GM23338 (cell line): ENCODE results near the gene PCSK1. TPM values are rescaled to one million over a fixed set of nuclear protein-coding genes. Genes with fewer than 3 reads are reported as not detected.
A peak's percentile ranks its signal among the peaks of the same experiment; 100 is the strongest.

Source experiments
- ATAC-seq: fragments of 200-7000 bp; cut with Tn5 transposase; 3 replicates; pipeline ENCODE4 v1.9.1; 2020
- DNase-seq: peaks from one replicate; pipeline ENCODE4 v3.0.0-alpha.2; 2015; ENCODE audit warnings: low spot score
- H2AFZ ChIP-seq: fragments of 200-600 bp; sonication (generic); 2 replicates; pipeline ENCODE4 v1.8.0; 2016; ENCODE audit warnings: antibody characterized with exemption, mild to moderate bottlenecking, moderate library complexity
- H3F3A ChIP-seq: fragments of 200-600 bp; sonication (generic); replicated peaks from 2 replicates; pipeline ENCODE4 v1.8.0; 2017; ENCODE audit warnings: antibody characterized with exemption, mixed run types, low read depth
- H3K27ac ChIP-seq: fragments of 200-600 bp; sonication (generic); 2 replicates; pipeline ENCODE4 v1.6.1; 2016; ENCODE audit warnings: low read depth
- H3K27me3 ChIP-seq: fragments of 200-600 bp; sonication (generic); 2 replicates; pipeline ENCODE4 v1.8.0; 2016; ENCODE audit warnings: mild to moderate bottlenecking, mixed run types, moderate library complexity; ENCODE audit not compliant: insufficient read depth
- H3K36me3 ChIP-seq: fragments of 200-600 bp; sonication (generic); 2 replicates; pipeline ENCODE4 v1.8.0; 2016; ENCODE audit warnings: mild to moderate bottlenecking; ENCODE audit not compliant: insufficient read depth
- H3K4me1 ChIP-seq: fragments of 200-600 bp; sonication (generic); 2 replicates; pipeline ENCODE4 v1.8.0; 2016; ENCODE audit warnings: mild to moderate bottlenecking, moderate library complexity; ENCODE audit not compliant: insufficient read depth
- H3K4me2 ChIP-seq: fragments of 200-600 bp; sonication (generic); 2 replicates; pipeline ENCODE4 v1.7.1; 2017; ENCODE audit warnings: mixed run types
- H3K4me3 ChIP-seq: fragments of 200-600 bp; sonication (generic); 2 replicates; pipeline ENCODE4 v1.6.1; 2016; ENCODE audit warnings: mixed run types
- H3K79me2 ChIP-seq: fragments of 200-600 bp; sonication (generic); replicated peaks from 2 replicates; pipeline ENCODE4 v1.8.0; 2017; ENCODE audit warnings: mild to moderate bottlenecking; ENCODE audit not compliant: insufficient read depth
- H3K9me2 ChIP-seq: fragments of 200-600 bp; sonication (generic); 2 replicates; pipeline ENCODE4 v1.8.0; 2017; ENCODE audit not compliant: insufficient read depth
- H4K20me1 ChIP-seq: fragments of 200-600 bp; sonication (generic); replicated peaks from 2 replicates; pipeline ENCODE4 v1.8.0; 2017; ENCODE audit warnings: mild to moderate bottlenecking; ENCODE audit not compliant: insufficient read depth
- H3K27ac Mint-ChIP-seq: 2 replicates; pipeline ENCODE4 v1.8.0; 2020; ENCODE audit warnings: inconsistent platforms, mild to moderate bottlenecking, moderate library complexity, mixed read lengths
- H3K27me3 Mint-ChIP-seq: 3 replicates; pipeline ENCODE4 v1.8.0; 2022; ENCODE audit warnings: low read depth, mild to moderate bottlenecking, moderate library complexity, mixed read lengths, inconsistent platforms; ENCODE audit not compliant: insufficient read depth, poor library complexity
- H3K36me3 Mint-ChIP-seq: 3 replicates; pipeline ENCODE4 v1.8.0; 2021; ENCODE audit warnings: low read depth, mild to moderate bottlenecking, inconsistent platforms, moderate library complexity, mixed read lengths
- H3K4me1 Mint-ChIP-seq: 3 replicates; pipeline ENCODE4 v1.8.0; 2020; ENCODE audit warnings: mild to moderate bottlenecking, inconsistent platforms, mixed read lengths
- H3K4me3 Mint-ChIP-seq: 3 replicates; pipeline ENCODE4 v1.8.0; 2021; ENCODE audit warnings: moderate library complexity, mild to moderate bottlenecking, inconsistent platforms, mixed read lengths
- H3K9me3 Mint-ChIP-seq: 3 replicates; pipeline ENCODE4 v1.8.0; 2020; ENCODE audit warnings: moderate library complexity, mild to moderate bottlenecking, inconsistent platforms, mixed read lengths
- CREB1 ChIP-seq: fragments of 250-450 bp; sonication (Bioruptor Pico); IDR thresholded peaks from 2 replicates; pipeline ENCODE4 v1.5.0; 2020; ENCODE audit warnings: low read depth, mild to moderate bottlenecking, moderate library complexity
- CTCF ChIP-seq, 2 experiments: fragments of 200-600 bp in 1 of 2; sonication (generic) in 1 of 2; conservative IDR thresholded peaks; 2 replicates each; pipeline versions ENCODE4 v1.5.1 to v1.6.1; 2016 to 2017; ENCODE audit warnings: antibody characterized with exemption in 2 of 2, low read depth in 2 of 2, mild to moderate bottlenecking in 2 of 2, moderate library complexity in 1 of 2
- ETS1 ChIP-seq: IDR thresholded peaks from 2 replicates; pipeline ENCODE4 v1.6.1; 2016; ENCODE audit warnings: antibody characterized with exemption
- EZH2 ChIP-seq: fragments of 200-600 bp; sonication (generic); IDR thresholded peaks from one replicate; pipeline ENCODE4 v1.8.0; 2017; ENCODE audit warnings: antibody characterized with exemption, mild to moderate bottlenecking, low read depth; ENCODE audit not compliant: unreplicated experiment
- EZH2phosphoT487 ChIP-seq: fragments of 200-600 bp; sonication (generic); IDR thresholded peaks from one replicate; pipeline ENCODE4 v1.8.1; 2018; ENCODE audit warnings: antibody characterized with exemption; ENCODE audit not compliant: unreplicated experiment
- JUNB ChIP-seq: IDR thresholded peaks from one replicate; pipeline ENCODE4 v1.6.1; 2016; ENCODE audit warnings: antibody characterized with exemption; ENCODE audit not compliant: unreplicated experiment
- NANOG ChIP-seq: IDR thresholded peaks from 2 replicates; pipeline ENCODE4 v1.6.1; 2016; ENCODE audit warnings: antibody characterized with exemption, borderline replicate concordance
- POLR2AphosphoS5 ChIP-seq: IDR thresholded peaks from 2 replicates; pipeline ENCODE4 v1.6.1; 2016; ENCODE audit warnings: antibody characterized with exemption, low read depth
- STAT1 ChIP-seq: IDR thresholded peaks from one replicate; pipeline ENCODE4 v1.6.1; 2016; ENCODE audit warnings: antibody characterized with exemption; ENCODE audit not compliant: unreplicated experiment
- ZNF114 ChIP-seq: fragments of 250-450 bp; sonication (Bioruptor Pico); IDR thresholded peaks from 2 replicates; pipeline ENCODE4 v1.5.0; 2020; ENCODE audit warnings: mild to moderate bottlenecking, moderate library complexity
- ZNF331 ChIP-seq: fragments of 250-450 bp; sonication (Bioruptor Pico); IDR thresholded peaks from 2 replicates; pipeline ENCODE4 v1.5.0; 2020; ENCODE audit warnings: low read depth, mild to moderate bottlenecking, moderate library complexity
- polyA plus RNA-seq: library from polyadenylated mRNA; unstranded; fragments of >200 nt; fragmentation: Nextera tagmentation; extraction: Ambion mirVana; gene quantifications from 2 replicates; pipeline ENCODE4 v1.2.1, GENCODE V29; 2016
- total RNA-seq: library from RNA; depleted of rRNA; stranded (reverse); fragments of >200 nt; shearing (Covaris generic); gene quantifications from 2 replicates; pipeline ENCODE4 v1.2.3, GENCODE V29; 2014
- TF ChIP-seq, protein P1 (sequence below): IDR thresholded peaks from one replicate; pipeline ENCODE4 v1.6.1; 2018; ENCODE audit warnings: antibody characterized with exemption; ENCODE audit not compliant: unreplicated experiment

Gene PCSK1
- total and polyA plus RNA-seq, 2 experiments from 2014 or later, result 2.3 to 2.7 TPM

GRCh38 chr5:96407436-96407835, 25.6 kb downstream of the PCSK1 start:
- Histone ChIP-seq H3K9me2 (no peaks in the 10 kb centered on the region), H3K4me3 (no peak overlapping the region), H3K4me2 (no peak overlapping the region), H3K79me2 (no peaks in the 10 kb centered on the region), H3F3A (no peaks in the 10 kb centered on the region), H2AFZ (no peak overlapping the region), H3K27ac (no peak overlapping the region), H3K27me3 (no peaks in the 10 kb centered on the region), H4K20me1 (no peaks in the 10 kb centered on the region), H3K36me3 (no peaks in the 10 kb centered on the region), H3K4me1 (peaks cover 8% of the 10 kb centered on the region)
- no peak overlapping the region for H3K27ac Mint-ChIP-seq
- H3K9me3 Mint-ChIP-seq, result no peaks in the 10 kb centered on the region
- no peak for ATAC-seq
- no peaks in the 10 kb centered on the region for H3K27me3 Mint-ChIP-seq
- no peaks in the 10 kb centered on the region for H3K36me3 Mint-ChIP-seq
- TF ChIP-seq ZNF331 (CRISPR knock-in tag) (no peak), STAT1 (no peak), ETS1 (no peak), ZNF114 (CRISPR knock-in tag) (no peak)
- TF ChIP-seq, protein P1, sequence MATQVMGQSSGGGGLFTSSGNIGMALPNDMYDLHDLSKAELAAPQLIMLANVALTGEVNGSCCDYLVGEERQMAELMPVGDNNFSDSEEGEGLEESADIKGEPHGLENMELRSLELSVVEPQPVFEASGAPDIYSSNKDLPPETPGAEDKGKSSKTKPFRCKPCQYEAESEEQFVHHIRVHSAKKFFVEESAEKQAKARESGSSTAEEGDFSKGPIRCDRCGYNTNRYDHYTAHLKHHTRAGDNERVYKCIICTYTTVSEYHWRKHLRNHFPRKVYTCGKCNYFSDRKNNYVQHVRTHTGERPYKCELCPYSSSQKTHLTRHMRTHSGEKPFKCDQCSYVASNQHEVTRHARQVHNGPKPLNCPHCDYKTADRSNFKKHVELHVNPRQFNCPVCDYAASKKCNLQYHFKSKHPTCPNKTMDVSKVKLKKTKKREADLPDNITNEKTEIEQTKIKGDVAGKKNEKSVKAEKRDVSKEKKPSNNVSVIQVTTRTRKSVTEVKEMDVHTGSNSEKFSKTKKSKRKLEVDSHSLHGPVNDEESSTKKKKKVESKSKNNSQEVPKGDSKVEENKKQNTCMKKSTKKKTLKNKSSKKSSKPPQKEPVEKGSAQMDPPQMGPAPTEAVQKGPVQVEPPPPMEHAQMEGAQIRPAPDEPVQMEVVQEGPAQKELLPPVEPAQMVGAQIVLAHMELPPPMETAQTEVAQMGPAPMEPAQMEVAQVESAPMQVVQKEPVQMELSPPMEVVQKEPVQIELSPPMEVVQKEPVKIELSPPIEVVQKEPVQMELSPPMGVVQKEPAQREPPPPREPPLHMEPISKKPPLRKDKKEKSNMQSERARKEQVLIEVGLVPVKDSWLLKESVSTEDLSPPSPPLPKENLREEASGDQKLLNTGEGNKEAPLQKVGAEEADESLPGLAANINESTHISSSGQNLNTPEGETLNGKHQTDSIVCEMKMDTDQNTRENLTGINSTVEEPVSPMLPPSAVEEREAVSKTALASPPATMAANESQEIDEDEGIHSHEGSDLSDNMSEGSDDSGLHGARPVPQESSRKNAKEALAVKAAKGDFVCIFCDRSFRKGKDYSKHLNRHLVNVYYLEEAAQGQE, result no peak
- peaks cover 10% of the 10 kb centered on the region for H3K4me1 Mint-ChIP-seq
- H3K4me3 Mint-ChIP-seq, result no peak overlapping the region
- no peak for DNase-seq

DNA sequence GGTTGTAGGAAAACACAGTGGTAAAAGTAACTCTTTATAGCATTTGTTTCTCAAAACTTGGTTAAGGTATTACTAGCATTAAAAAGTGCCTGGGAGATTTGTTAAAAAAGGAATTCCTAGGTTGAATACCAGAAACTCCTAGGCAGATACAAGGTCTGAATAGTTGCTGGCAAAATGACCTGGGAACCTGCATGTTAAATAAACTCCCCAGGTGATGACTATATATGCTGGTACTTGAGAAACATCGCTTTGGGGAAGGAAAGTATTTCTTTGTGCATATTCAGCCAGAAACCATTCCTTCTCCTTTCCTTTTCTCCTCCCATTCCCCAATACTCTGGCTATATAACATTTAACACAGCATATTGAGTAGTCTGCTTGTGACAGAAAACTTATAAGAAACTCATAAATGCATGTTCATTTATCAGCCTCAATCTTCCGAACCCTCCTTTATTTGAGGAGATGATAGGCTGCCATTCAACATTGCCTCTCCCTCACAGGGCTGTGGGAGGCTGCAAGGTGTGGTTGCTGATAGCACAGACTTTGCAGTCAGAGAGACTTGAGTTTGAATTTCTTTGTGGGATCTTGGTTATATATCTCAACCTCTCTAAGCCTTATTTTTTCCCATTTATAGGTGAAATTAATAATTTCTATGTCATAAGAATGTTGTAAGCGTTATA, 28.7 kb downstream of the PCSK1 start:
- Mint-ChIP-seq H3K4me1 (peaks cover 6% of the 10 kb centered on the region; the same call in 2 of the 3 replicates), H3K4me3 (no peak overlapping the region), H3K27ac (no peak overlapping the region), H3K36me3 (no peaks in the 10 kb centered on the region), H3K9me3 (no peaks in the 10 kb centered on the region), H3K27me3 (no peaks in the 10 kb centered on the region)
- no peaks in the 10 kb centered on the region for H3K9me2 ChIP-seq
- H3K36me3 ChIP-seq, result no peaks in the 10 kb centered on the region
- H3K79me2 ChIP-seq, result no peaks in the 10 kb centered on the region
- no peaks in the 10 kb centered on the region for H4K20me1 ChIP-seq
- no peak overlapping the region for H3K27ac ChIP-seq
- DNase-seq (peak; percentile 5), ATAC-seq (no peak)
- no peaks in the 10 kb centered on the region for H3K27me3 ChIP-seq
- no peaks in the 10 kb centered on the region for H3F3A ChIP-seq
- H2AFZ ChIP-seq, result no peak overlapping the region
- no peak overlapping the region for H3K4me2 ChIP-seq
- peaks cover 8% of the 10 kb centered on the region for H3K4me1 ChIP-seq
- no peak overlapping the region for H3K4me3 ChIP-seq
- TF ChIP-seq CREB1 (CRISPR knock-in tag) (no peak), NANOG (no peak), ZNF331 (CRISPR knock-in tag) (no peak), JUNB (no peak), STAT1 (no peak), EZH2 (no peak), EZH2phosphoT487 (no peak), POLR2AphosphoS5 (no peak), ZNF114 (CRISPR knock-in tag) (no peak), ETS1 (no peak), CTCF (conservative IDR thresholded peaks at IDR 0.05; ENCODE audit: low read depth in 2 of 2) (no peak)
- TF ChIP-seq, protein P1, result no peak
